HG03135 (cell line): ENCODE measurements around the gene C12orf60.
A peak's percentile ranks its signal among the peaks of the same experiment; 100 is the strongest.

Experiments used
- ATAC-seq: cut with Tn5 transposase; IDR thresholded peaks from one replicate; pipeline ENCODE4 v1.9.1; 2021; ENCODE audit warnings: mild to moderate bottlenecking, moderate library complexity; ENCODE audit not compliant: unreplicated experiment

Gene C12orf60

GRCh38 chr12:14776236-14776961 is 27.1 kb upstream of the C12orf60 start:
- ATAC-seq = no peak

- ATAC-seq = no peak
Measured at GRCh38 chr12:14777271-14777670, 26.2 kb upstream of the C12orf60 start.

GRCh38 chr12:14779834-14780233 is 23.6 kb upstream of the C12orf60 start:
- no peak for ATAC-seq

- ATAC-seq = no peak
Measured at GRCh38 chr12:14780859-14781258, 22.6 kb upstream of the C12orf60 start.

- ATAC-seq = no peak
Measured at GRCh38 chr12:14781563-14781962, 21.9 kb upstream of the C12orf60 start.

- no peak for ATAC-seq
Measured at GRCh38 chr12:14782756-14783155, 20.7 kb upstream of the C12orf60 start.

- ATAC-seq = no peak
Measured at GRCh38 chr12:14784471-14784870, 19.0 kb upstream of the C12orf60 start.

GRCh38 chr12:14785568-14785967 is 17.9 kb upstream of the C12orf60 start:
- no peak for ATAC-seq

- ATAC-seq = no peak
Measured at GRCh38 chr12:14795028-14795448, 8.4 kb upstream of the C12orf60 start.

GRCh38 chr12:14802247-14802646 is 1.2 kb upstream of the C12orf60 start:
- no peak for ATAC-seq

- no peak for ATAC-seq
Measured at GRCh38 chr12:14802721-14803010, 804 bp upstream of the C12orf60 start.

- peak; percentile 6 for ATAC-seq
Measured at GRCh38 chr12:14803830-14804160, 325 bp downstream of the C12orf60 start.

- no peak for ATAC-seq
Measured at GRCh38 chr12:14810167-14810952, 6.9 kb downstream of the C12orf60 start.

GRCh38 chr12:14810953-14811483 is 7.5 kb downstream of the C12orf60 start:
- no peak for ATAC-seq

- ATAC-seq = no peak
Measured at GRCh38 chr12:14811486-14811885, 8.0 kb downstream of the C12orf60 start.

- no peak for ATAC-seq
Measured at GRCh38 chr12:14814014-14814413, 10.5 kb downstream of the C12orf60 start, which contains the start of gene SMCO3. Gene SMCO3 (minus strand): TSS chr12:14814182. CDS start chr12:14806680, 7,502 bp downstream.

GRCh38 chr12:14824012-14824634 is 20.7 kb downstream of the C12orf60 start:
- ATAC-seq = no peak

- no peak for ATAC-seq
Measured at GRCh38 chr12:14825256-14825655, 21.8 kb downstream of the C12orf60 start.

GRCh38 chr12:14826491-14826890 is 23.0 kb downstream of the C12orf60 start:
- ATAC-seq = no peak

GRCh38 chr12:14827043-14827442 is 23.6 kb downstream of the C12orf60 start:
- no peak for ATAC-seq

- ATAC-seq = peak; percentile 71
Measured at GRCh38 chr12:14828892-14829291, 25.4 kb downstream of the C12orf60 start.

GRCh38 chr12:14833336-14833735 is 29.9 kb downstream of the C12orf60 start:
- no peak for ATAC-seq
